Erythroblast (primary cell): ENCODE data around the gene RNU7-1.
A peak's percentile ranks its signal among the peaks of the same experiment; 100 is the strongest.

Experiments
- DNase-seq, 2 experiments: peaks; one replicate each; lab custom pipeline; 2025; lab: John Stamatoyannopoulos, UW
- GATA1 ChIP-seq: IDR thresholded peaks from 2 replicates; pipeline ENCODE4 v1.6.1; 2011; ENCODE audit warnings: low read depth, mild to moderate bottlenecking, control low read depth, low read length, moderate library complexity
- POLR2A ChIP-seq: IDR thresholded peaks from 2 replicates; pipeline ENCODE4 v1.6.1; 2011; ENCODE audit warnings: mild to moderate bottlenecking, low read length

RNU7-1 gene

DNA sequence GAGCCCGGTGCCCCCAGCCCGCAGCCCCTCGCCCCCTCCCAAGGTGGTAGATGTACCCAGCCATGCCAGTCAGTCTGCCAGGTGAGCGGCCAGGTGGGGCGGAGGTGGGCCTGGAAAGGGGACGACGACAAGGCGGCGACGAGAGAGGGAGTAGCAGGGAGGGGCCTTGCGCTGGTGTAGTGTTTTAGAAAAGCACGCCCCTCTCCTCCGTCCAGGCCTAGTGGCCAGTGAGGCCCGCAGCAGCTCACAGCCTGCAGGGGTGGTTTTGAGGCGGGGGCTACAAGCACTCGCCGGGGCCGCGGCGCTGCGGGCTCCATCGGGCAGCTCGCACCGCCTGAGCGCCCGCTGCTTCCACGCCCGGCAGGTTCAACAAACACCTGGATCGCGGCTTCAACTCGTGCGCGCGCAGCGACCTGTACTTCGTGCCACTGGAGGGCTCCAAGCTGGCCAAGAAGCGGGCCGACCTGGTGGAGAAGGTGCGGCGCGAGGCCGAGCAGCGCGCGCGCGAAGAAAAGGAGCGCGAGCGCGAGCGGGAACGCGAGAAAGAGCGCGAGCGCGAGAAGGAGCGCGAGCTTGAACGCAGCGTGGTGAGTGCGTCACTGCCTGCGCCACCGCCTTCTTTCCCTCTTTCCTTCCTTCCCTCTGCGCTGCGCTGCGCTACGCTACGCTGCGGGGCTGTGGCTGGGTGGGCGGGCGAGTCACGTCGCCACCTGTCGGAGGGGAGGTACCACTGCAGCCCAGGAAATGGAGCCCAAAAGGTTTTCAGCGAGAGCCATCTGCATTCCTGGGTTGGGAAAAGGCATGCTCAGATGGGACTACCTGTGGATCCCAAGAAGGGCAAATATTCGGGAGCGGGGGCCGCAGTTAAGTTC is 5.9 kb upstream of the RNU7-1 start:
- TF ChIP-seq GATA1 (no peak), POLR2A (peak; percentile 98)
- DNase-seq: peak; percentile 97

DNA sequence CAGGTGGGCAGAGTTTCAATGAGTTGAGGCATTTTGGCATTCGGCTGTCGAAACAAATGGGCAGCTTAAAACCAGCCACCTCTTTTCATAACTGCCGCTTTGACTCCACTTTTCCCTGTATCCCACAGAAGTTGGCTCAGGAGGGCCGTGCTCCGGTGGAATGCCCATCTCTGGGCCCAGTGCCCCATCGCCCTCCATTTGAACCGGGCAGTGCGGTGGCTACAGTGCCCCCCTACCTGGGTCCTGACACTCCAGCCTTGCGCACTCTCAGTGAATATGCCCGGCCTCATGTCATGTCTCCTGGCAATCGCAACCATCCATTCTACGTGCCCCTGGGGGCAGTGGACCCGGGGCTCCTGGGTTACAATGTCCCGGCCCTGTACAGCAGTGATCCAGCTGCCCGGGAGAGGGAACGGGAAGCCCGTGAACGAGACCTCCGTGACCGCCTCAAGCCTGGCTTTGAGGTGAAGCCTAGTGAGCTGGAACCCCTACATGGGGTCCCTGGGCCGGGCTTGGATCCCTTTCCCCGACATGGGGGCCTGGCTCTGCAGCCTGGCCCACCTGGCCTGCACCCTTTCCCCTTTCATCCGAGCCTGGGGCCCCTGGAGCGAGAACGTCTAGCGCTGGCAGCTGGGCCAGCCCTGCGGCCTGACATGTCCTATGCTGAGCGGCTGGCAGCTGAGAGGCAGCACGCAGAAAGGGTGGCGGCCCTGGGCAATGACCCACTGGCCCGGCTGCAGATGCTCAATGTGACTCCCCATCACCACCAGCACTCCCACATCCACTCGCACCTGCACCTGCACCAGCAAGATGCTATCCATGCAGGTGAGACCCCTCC is 5.0 kb upstream of the RNU7-1 start:
- no peak for TF ChIP-seq GATA1
- TF ChIP-seq POLR2A: no peak
- no peak for DNase-seq

DNA sequence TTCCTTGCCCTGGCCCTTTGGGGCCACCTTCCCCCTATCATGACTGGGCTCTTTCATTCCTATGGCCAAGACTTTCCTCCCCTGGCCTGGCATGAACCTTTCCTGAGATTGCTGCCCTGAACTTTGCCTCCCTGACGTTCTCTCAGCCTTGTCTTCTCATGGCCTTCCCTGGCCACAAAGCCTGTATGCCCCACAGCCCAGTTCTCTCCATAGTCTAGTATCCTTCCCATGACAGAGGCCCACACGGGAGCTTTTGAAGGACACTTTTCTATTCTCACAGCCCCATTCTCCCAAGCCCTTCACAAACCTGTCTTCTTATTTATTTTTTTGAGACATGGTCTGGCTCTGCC is 4.5 kb upstream of the RNU7-1 start:
- no peak for TF ChIP-seq POLR2A
- no peak for DNase-seq

DNA sequence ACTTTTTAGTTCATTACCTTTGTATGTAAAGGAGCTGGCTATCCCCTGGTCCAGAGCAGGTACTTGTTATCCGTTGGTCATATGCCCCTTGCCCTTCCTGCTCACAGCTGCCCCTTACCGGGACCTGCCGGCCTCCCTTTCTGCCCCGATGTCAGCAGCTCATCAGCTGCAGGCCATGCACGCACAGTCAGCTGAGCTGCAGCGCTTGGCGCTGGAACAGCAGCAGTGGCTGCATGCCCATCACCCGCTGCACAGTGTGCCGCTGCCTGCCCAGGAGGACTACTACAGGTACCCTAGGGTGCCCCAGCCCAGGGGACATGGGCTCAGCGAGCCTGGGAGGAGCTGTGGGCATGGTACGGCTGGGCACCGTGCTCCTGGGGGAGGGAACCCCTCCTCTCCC is 2.3 kb upstream of the RNU7-1 start:
- DNase-seq: no peak
- no peak for TF ChIP-seq GATA1
- no peak for TF ChIP-seq POLR2A

DNA sequence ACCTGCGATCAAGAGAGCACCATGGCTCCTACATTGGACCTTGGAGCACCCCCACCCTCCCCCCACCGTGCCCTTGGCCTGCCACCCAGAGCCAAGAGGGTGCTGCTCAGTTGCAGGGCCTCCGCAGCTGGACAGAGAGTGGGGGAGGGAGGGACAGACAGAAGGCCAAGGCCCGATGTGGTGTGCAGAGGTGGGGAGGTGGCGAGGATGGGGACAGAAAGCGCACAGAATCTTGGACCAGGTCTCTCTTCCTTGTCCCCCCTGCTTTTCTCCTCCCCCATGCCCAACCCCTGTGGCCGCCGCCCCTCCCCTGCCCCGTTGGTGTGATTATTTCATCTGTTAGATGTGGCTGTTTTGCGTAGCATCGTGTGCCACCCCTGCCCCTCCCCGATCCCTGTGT is 1.8 kb upstream of the RNU7-1 start:
- no peak for TF ChIP-seq POLR2A
- TF ChIP-seq GATA1: no peak
- DNase-seq: no peak

DNA sequence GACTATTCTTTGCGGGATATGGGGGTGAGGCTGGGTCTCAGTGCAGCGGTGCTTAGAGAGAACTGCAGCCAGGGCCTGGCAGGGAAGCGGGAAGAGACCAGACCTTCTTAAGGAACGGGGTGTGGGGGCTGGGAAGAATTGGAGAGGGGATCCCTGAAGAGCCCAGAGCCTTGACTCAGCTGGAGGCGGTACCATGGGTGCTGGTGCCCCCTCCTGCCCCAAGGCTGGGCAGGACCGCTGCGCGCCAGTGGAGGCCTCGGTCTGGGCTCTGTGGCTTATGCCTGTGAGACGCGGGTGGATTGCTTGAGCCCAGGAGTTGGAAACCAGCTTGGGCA is 1.3 kb upstream of the RNU7-1 start:
- TF ChIP-seq POLR2A (no peak), GATA1 (no peak)

DNA sequence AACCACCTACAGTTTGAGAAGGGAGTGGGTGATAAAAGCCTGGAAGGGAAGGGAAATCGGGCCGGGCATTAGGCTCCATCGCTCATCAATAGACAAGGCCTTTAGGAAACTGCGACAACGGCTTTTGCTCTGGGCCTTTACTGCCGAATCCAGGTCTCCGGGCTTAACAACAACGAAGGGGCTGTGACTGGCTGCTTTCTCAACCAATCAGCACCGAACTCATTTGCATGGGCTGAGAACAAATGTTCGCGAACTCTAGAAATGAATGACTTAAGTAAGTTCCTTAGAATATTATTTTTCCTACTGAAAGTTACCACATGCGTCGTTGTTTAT is 261 bp upstream of the RNU7-1 start:
- peak; percentile 93 for DNase-seq
- TF ChIP-seq GATA1: no peak
- no peak for TF ChIP-seq POLR2A

More for the DNA sequence above, 1.3 kb upstream of the RNU7-1 start:
- no peak for DNase-seq

DNA sequence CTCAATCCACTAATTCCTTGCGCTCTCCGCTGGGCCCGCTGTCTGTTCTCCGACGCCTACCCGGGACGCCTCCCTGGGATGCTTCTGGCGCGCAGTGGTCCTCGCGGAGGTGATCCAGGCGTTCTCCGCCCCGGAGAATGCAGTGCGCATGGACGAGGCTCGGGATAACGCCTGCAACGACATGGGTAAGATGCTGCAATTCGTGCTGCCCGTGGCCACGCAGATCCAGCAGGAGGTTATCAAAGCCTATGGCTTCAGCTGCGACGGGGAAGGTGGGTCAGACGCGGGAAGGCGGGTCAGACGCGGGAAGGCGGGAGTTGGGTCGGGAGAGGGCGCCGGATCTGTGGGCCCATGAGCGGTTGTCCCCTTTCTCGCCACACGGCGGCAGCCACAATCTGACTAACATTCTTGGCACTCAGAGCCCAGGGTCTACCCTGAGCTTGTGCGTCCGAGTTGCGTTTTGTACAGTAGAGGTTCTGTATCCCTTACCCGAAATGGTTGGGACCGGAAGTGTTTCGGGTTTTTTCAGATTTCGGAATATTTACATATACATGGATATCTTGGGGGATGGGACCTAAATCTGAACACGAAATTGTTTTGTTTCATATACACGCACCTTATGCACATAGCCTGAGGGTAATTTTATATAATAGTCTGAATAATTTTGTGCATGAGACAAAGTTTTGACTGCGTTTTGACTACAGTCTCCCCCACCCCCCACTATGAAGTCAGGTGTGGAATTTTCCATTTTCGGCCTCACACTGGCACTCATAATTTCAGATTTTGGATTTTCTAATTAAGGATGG is 968 bp downstream of the RNU7-1 start:
- peak; percentile 92 to 94 for DNase-seq
- TF ChIP-seq GATA1: no peak
- no peak for TF ChIP-seq POLR2A

DNA sequence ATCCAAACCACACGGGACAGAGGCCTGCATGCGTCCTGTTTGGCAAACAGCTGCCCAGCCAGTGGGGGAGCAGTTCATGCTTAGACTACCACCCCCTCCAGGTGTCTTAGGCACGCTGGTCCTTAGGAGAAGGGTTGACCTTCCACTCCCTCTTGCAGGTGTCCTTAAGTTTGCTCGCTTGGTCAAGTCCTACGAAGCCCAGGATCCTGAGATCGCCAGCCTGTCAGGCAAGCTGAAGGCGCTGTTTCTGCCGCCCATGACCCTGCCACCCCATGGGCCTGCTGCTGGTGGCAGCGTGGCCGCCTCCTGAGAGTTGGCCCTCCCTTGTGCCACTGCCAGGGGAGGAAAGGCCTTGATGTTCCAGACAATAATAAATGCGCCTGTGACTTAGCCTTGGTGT is 2.0 kb downstream of the RNU7-1 start:
- no peak for DNase-seq
- TF ChIP-seq GATA1 (no peak), POLR2A (no peak)

DNA sequence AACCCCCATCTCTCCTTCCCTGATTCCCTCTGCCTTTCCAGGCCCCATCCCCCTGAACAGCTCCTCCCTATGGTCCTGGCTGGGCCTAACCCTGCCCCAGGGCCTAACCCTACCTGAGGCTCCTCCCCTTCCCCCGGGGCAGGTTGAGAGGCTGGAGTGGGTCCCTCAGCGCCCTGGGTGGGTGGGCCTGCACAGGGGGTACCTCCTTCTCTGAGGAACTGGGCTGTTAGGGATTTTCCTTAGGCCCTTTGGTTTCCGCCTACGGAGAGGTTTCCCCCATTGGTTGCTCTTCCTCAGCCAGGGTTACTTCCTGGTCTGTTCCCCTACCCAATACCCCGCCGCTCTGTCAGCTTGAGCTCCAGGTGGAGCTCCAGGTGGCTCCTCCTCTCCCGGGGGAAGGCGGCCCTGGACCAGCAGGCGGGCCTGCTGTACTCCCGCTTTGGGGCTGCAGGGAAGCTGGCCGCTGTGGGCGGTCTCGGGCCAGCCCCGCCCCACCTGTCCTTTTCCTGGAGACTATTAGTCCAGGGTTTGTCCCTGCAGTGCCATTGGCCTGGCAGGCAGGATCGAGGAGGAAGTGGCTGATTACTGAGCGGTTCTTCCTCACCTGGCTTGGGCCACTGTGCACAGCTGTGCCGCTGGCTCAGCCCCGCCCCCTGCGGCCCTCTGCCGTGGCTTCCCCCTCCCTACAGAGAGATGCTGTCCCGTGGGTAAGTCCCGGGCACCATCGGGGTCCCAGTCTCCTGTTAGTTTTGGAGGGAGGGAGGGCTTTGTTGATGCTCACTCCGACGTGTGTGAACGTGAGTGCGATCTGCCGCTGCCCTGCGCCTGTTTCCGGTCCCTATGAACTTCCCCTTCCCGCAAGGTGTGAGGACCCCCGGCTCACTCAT is 2.7 kb downstream of the RNU7-1 start:
- TF ChIP-seq GATA1: no peak
- peak; percentile 38 for TF ChIP-seq POLR2A
- no peak for DNase-seq

DNA sequence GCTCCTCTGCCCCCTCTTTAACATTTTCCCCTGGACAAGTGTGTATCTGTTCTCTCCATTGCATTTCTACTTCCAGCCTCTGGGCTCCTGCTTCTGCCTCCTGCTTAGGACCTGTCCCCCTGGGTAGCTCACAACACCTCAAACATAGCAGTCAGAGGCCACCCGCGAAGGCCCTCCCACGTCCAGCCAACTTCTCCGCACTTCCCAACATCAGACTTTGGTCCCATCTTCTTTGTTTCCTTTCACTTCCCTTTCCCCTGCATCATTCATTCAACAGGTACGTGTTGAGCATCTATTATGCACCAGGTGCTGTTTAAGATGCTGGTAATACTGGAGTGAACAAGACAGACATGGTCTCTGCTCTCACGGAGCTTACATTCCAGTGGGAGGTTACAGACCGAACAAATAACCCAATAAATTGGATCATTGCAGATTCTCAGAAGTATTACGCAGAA is 3.3 kb downstream of the RNU7-1 start:
- TF ChIP-seq POLR2A (no peak), GATA1 (no peak)

DNA sequence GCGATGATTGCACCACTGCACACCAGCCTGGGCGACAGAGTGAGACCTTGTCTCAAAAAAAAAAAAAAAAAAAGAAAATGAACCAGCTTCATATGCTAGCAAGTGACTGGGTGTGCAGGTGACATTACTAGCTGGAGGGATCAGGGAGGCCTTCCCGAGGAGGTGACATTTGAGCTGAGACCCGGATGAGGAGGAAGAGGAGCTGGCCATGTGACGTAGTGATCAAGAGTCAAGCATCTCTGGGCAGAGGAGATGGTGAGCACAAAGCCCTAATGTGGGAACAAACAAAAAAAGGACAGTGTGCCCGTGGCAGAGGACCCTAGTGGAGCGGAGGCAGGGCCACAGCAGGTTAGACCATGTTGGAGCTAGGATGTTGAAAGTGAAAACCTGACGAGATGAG is 4.0 kb downstream of the RNU7-1 start:
- no peak for TF ChIP-seq GATA1
- DNase-seq: no peak

More for the DNA sequence above, 3.3 kb downstream of the RNU7-1 start:
- no peak for DNase-seq
